Testis (tissue), 2 donors: Measurements from ENCODE around the gene VPS18.

ENCODE experiments used
- POLR2A ChIP-seq: fragments of 450-650 bp; IDR thresholded peaks from one replicate; pipeline ENCODE4 v1.6.1; 2017; ENCODE audit warnings: antibody characterized with exemption, mild to moderate bottlenecking, moderate library complexity
- TF ChIP-seq, protein P1 (sequence below), 3 experiments: fragments of 450-650 bp in 2 of 3; fragments of 200-600 bp in 1 of 3; sonication (generic) in 1 of 3; IDR thresholded peaks; one replicate each; pipeline ENCODE4 v1.5.1; 2016 to 2019; ENCODE audit warnings: antibody characterized with exemption in 3 of 3, mild to moderate bottlenecking in 2 of 3, moderate library complexity in 1 of 3

DNA sequence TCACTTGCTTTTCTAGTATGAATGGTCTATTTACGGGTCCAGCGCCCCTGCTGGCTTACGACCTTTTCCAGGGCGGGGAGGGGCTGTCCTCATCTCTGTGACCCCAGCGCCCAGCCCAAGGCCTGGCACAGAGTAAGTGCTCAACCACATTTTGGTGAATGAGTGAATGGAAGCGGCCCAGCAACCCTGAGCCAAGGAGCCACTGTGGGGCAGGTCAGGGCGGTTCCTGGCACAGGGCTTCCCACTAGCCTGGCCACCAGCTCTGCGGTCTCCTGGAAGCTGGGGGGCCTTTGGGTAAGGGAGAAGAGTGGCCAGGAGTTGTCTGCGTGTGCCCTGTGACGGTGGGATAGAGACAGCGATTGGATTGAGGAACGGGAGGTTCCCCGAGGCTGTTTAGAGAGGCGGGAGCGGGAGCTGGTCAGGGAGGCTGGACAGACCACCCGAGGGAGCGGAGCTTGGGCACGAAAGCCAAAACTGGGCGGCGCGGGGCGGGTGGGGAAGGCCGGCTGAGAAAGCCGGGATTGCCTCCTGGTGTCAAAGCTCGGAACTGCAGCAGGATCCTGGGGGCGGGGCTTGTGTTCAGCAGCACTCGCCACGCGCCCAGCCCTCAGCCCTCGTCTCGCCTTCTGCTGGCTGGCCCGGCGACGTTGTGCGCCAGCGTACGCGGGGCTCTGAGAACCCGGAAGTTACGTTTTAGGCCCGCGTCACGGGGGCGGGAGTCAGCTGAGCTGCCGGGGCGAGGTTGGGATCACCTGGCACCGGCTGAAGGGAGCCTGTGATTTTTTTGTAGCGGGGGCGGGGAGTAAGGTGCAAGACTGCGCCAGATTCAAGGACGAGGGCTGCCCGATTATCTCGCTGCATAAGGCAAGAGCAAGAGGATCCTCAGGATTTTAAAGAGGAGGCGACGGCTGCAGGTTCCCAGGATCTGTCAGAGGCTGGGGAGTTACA, at the start of gene VPS18:
- TF ChIP-seq, protein P1, sequence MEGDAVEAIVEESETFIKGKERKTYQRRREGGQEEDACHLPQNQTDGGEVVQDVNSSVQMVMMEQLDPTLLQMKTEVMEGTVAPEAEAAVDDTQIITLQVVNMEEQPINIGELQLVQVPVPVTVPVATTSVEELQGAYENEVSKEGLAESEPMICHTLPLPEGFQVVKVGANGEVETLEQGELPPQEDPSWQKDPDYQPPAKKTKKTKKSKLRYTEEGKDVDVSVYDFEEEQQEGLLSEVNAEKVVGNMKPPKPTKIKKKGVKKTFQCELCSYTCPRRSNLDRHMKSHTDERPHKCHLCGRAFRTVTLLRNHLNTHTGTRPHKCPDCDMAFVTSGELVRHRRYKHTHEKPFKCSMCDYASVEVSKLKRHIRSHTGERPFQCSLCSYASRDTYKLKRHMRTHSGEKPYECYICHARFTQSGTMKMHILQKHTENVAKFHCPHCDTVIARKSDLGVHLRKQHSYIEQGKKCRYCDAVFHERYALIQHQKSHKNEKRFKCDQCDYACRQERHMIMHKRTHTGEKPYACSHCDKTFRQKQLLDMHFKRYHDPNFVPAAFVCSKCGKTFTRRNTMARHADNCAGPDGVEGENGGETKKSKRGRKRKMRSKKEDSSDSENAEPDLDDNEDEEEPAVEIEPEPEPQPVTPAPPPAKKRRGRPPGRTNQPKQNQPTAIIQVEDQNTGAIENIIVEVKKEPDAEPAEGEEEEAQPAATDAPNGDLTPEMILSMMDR (IDR thresholded peaks at IDR 0.05): peak; percentile 94 to 99 (median 98)
- TF ChIP-seq POLR2A: peak; percentile 22
